GM12865 (cell line): ENCODE measurements around the gene TPRN.

Source experiments
- DNase-seq: peaks from one replicate; pipeline ENCODE4 v3.0.0; 2010; ENCODE audit warnings: low read depth
- H3K4me3 ChIP-seq: 2 replicates; pipeline ENCODE4 v1.5.1; 2011; ENCODE audit warnings: mild to moderate bottlenecking, low read depth, low read length, control low read depth
- CTCF ChIP-seq: IDR thresholded peaks from 2 replicates; pipeline ENCODE4 v1.5.1; 2011; ENCODE audit warnings: low read length, control low read depth, low read depth, inconsistent platforms; ENCODE audit not compliant: insufficient read depth; ENCODE audit errors: missing control alignments

Gene TPRN

GRCh38 chr9:137189297-137190295 lies 10.9 kb downstream of the TPRN start:
- no peak for TF ChIP-seq CTCF
- DNase-seq: no peak
- peak overlapping the region; percentile 96 for H3K4me3 ChIP-seq

- TF ChIP-seq CTCF: peak; percentile 49
- DNase-seq: peak; percentile 97
- H3K4me3 ChIP-seq: peak within 1 kb of the TSS; percentile 96
Observed at GRCh38 chr9:137188490-137189296, 11.8 kb downstream of the TPRN start, which contains the start of the genes ANAPC2 and SSNA1. Gene ANAPC2 (minus strand): TSS chr9:137188560. CDS start chr9:137188532, 28 bp downstream. Gene SSNA1 (plus strand): TSS chr9:137188676. CDS start chr9:137188727, 51 bp downstream.

- DNase-seq: no peak
- TF ChIP-seq CTCF: no peak
- H3K4me3 ChIP-seq: peak overlapping the region; percentile 96
Observed at GRCh38 chr9:137188086-137188489, 12.5 kb downstream of the TPRN start.

GRCh38 chr9:137187386-137187785 lies 13.2 kb downstream of the TPRN start:
- peak overlapping the region; percentile 96 for H3K4me3 ChIP-seq
- no peak for TF ChIP-seq CTCF
- no peak for DNase-seq

- no peak for TF ChIP-seq CTCF
- no peak for DNase-seq
- no peak overlapping the region for H3K4me3 ChIP-seq
Observed at GRCh38 chr9:137186385-137186784, 14.2 kb downstream of the TPRN start.

- TF ChIP-seq CTCF: no peak
- H3K4me3 ChIP-seq: no peak overlapping the region
- DNase-seq: no peak
Observed at GRCh38 chr9:137185921-137186320, 14.6 kb downstream of the TPRN start.
